Astrocyte of the spinal cord (primary cell): ENCODE results near the gene SYP.

ENCODE experiments used
- DNase-seq: peaks from one replicate; pipeline ENCODE4 v3.0.0; 2011; ENCODE audit warnings: low read depth, low spot score
- H3K4me3 ChIP-seq: 2 replicates; pipeline ENCODE4 v1.5.1; 2011; ENCODE audit warnings: low read depth, mild to moderate bottlenecking, low read length, moderate library complexity
- CTCF ChIP-seq: IDR thresholded peaks from 2 replicates; pipeline ENCODE4 v1.5.1; 2012; ENCODE audit warnings: low read depth, mild to moderate bottlenecking, low read length, inconsistent platforms
- in situ Hi-C: cut with HindIII; loops from 2 replicates; pipeline ENCODE4 v1.10.0; 2017; ENCODE audit warnings: low sequenced_read_pairs

SYP gene

GRCh38 chrX:49226946-49227345 lies 27.0 kb upstream of the SYP start:
- TF ChIP-seq CTCF = no peak
- no peak for DNase-seq
- in situ Hi-C loops = no loop called here
- no peak overlapping the region for H3K4me3 ChIP-seq

GRCh38 chrX:49225858-49226257 lies 25.9 kb upstream of the SYP start:
- in situ Hi-C loops = no loop called here
- no peak for TF ChIP-seq CTCF
- DNase-seq = no peak
- no peak overlapping the region for H3K4me3 ChIP-seq

- no peak overlapping the region for H3K4me3 ChIP-seq
- DNase-seq = no peak
- in situ Hi-C loops = no loop called here
- TF ChIP-seq CTCF = no peak
Observed at GRCh38 chrX:49221868-49222267, 21.9 kb upstream of the SYP start.

GRCh38 chrX:49220100-49220499 lies 20.1 kb upstream of the SYP start:
- H3K4me3 ChIP-seq = no peak overlapping the region
- no peak for TF ChIP-seq CTCF
- in situ Hi-C loops = no loop called here
- no peak for DNase-seq

GRCh38 chrX:49214996-49215526 lies 15.1 kb upstream of the SYP start:
- no peak for DNase-seq
- in situ Hi-C loops = no loop called here
- TF ChIP-seq CTCF = no peak
- H3K4me3 ChIP-seq = no peak overlapping the region

GRCh38 chrX:49214416-49214815 lies 14.4 kb upstream of the SYP start:
- no peak for TF ChIP-seq CTCF
- in situ Hi-C loops = no loop called here
- no peak overlapping the region for H3K4me3 ChIP-seq
- no peak for DNase-seq

GRCh38 chrX:49212861-49213260 lies 12.9 kb upstream of the SYP start:
- no peak for DNase-seq
- no peak for TF ChIP-seq CTCF
- H3K4me3 ChIP-seq = no peak overlapping the region
- in situ Hi-C loops = no loop called here
